Measurements from ENCODE around the gene SPIRE1. TPM values are rescaled to one million over a fixed set of nuclear protein-coding genes. Genes with fewer than 3 reads are reported as not detected.
A peak's percentile ranks its signal among the peaks of the same experiment; 100 is the strongest.
"Not testable (repeated sequence)": the region's sequence is repeated elsewhere in the genome, so short reads cannot be mapped to it uniquely, and the experiment has no call there.

The SPIRE1 gene
- total RNA-seq, 1 donor from 2014 or later: 20.7 TPM

- H3K4me3 ChIP-seq (ENCODE audit: low read depth, low read length): no peak overlapping the region
- TF ChIP-seq CTCF (conservative IDR thresholded peaks at IDR 0.05; ENCODE audit: low read depth, low read length): no peak
- DNase-seq (ENCODE audit: low read depth): no peak
Measured at GRCh38 chr18:12540751-12541150, 117.2 kb downstream of the SPIRE1 start.

GRCh38 chr18:12539158-12539557 lies 118.7 kb downstream of the SPIRE1 start:
- H3K4me3 ChIP-seq (ENCODE audit: low read depth, low read length); DNase-seq (ENCODE audit: low read depth): not testable (repeated sequence)

GRCh38 chr18:12534820-12535219 lies 123.1 kb downstream of the SPIRE1 start:
- no peak overlapping the region for H3K4me3 ChIP-seq (ENCODE audit: low read depth, low read length)
- TF ChIP-seq CTCF (conservative IDR thresholded peaks at IDR 0.05; ENCODE audit: low read depth, low read length): no peak
- DNase-seq (ENCODE audit: low read depth): no peak

- no peak for DNase-seq (ENCODE audit: low read depth)
- H3K4me3 ChIP-seq (ENCODE audit: low read depth, low read length): no peak overlapping the region
- no peak for TF ChIP-seq CTCF (conservative IDR thresholded peaks at IDR 0.05; ENCODE audit: low read depth, low read length)
Measured at GRCh38 chr18:12532661-12533060, 125.2 kb downstream of the SPIRE1 start.

- no peak overlapping the region for H3K4me3 ChIP-seq (ENCODE audit: low read depth, low read length)
- peak; percentile 12 for TF ChIP-seq CTCF (conservative IDR thresholded peaks at IDR 0.05; ENCODE audit: low read depth, low read length)
- no peak for DNase-seq (ENCODE audit: low read depth)
Measured at GRCh38 chr18:12531749-12532148, 126.2 kb downstream of the SPIRE1 start.

- no peak overlapping the region for H3K4me3 ChIP-seq (ENCODE audit: low read depth, low read length)
- no peak for DNase-seq (ENCODE audit: low read depth)
- no peak for TF ChIP-seq CTCF (conservative IDR thresholded peaks at IDR 0.05; ENCODE audit: low read depth, low read length)
Measured at GRCh38 chr18:12520442-12520992, 137.4 kb downstream of the SPIRE1 start.

GRCh38 chr18:12518832-12519531 lies 138.9 kb downstream of the SPIRE1 start:
- no peak for DNase-seq (ENCODE audit: low read depth)
- H3K4me3 ChIP-seq (ENCODE audit: low read depth, low read length): no peak overlapping the region
- TF ChIP-seq CTCF (conservative IDR thresholded peaks at IDR 0.05; ENCODE audit: low read depth, low read length): no peak

All from epithelial cell of proximal tubule (primary cell).